SU-DHL-6 (cell line): Measurements from ENCODE around the gene TAS2R38.

Source experiments
- H2AFZ ChIP-seq: fragments of 200-600 bp; sonication (generic); 2 replicates; pipeline ENCODE4 v1.6.1; 2014; ENCODE audit warnings: low read depth, mild to moderate bottlenecking, moderate library complexity, mixed read lengths, antibody characterized with exemption, low read length; ENCODE audit not compliant: severe bottlenecking
- H3F3A ChIP-seq: fragments of 200-600 bp; shearing (Covaris generic); 2 replicates; pipeline ENCODE4 v1.6.0; 2016; ENCODE audit warnings: antibody characterized with exemption, mild to moderate bottlenecking; ENCODE audit not compliant: insufficient read depth
- H3K27ac ChIP-seq: fragments of 200-600 bp; sonication (generic); 2 replicates; pipeline ENCODE4 v1.5.1; 2016; ENCODE audit warnings: low read depth, mild to moderate bottlenecking, low read length, moderate library complexity, mixed read lengths
- H3K27me3 ChIP-seq: fragments of 200-600 bp; sonication (generic), shearing (Covaris generic); 2 replicates; pipeline ENCODE4 v1.6.0; 2014; ENCODE audit warnings: mild to moderate bottlenecking, low read length
- H3K36me3 ChIP-seq: fragments of 200-600 bp; sonication (generic); 2 replicates; pipeline ENCODE4 v1.6.1; 2014; ENCODE audit warnings: mild to moderate bottlenecking, low read length, mixed read lengths
- H3K4me2 ChIP-seq: fragments of 300-600, 200-600 bp; shearing (Covaris generic), sonication (generic); 2 replicates; pipeline ENCODE4 v1.6.0; 2014; ENCODE audit warnings: low read length, low read depth, mild to moderate bottlenecking; ENCODE audit not compliant: poor library complexity, severe bottlenecking
- H3K4me3 ChIP-seq: fragments of 200-600 bp; sonication (generic); 2 replicates; pipeline ENCODE4 v1.5.1; 2014; ENCODE audit warnings: antibody characterized with exemption, low read length, mild to moderate bottlenecking, mixed read lengths; ENCODE audit not compliant: insufficient read depth, poor library complexity, severe bottlenecking
- H3K79me2 ChIP-seq: fragments of 200-600 bp; sonication (generic); 2 replicates; pipeline ENCODE4 v1.6.1; 2014; ENCODE audit warnings: mild to moderate bottlenecking, low read length, moderate library complexity; ENCODE audit not compliant: insufficient read depth
- H3K9ac ChIP-seq: fragments of 200-600 bp; sonication (generic); 2 replicates; pipeline ENCODE4 v1.7.0; 2014; ENCODE audit warnings: mild to moderate bottlenecking, low read length
- H3K9me2 ChIP-seq: fragments of 200-600 bp; sonication (generic); replicated peaks from 2 replicates; pipeline ENCODE4 v1.6.1; 2014; ENCODE audit warnings: low read length; ENCODE audit not compliant: insufficient read depth
- H3K9me3 ChIP-seq: fragments of 200-600 bp; sonication (generic); 2 replicates; pipeline ENCODE4 v1.6.1; 2014; ENCODE audit warnings: low read length, mixed read lengths; ENCODE audit not compliant: insufficient read depth
- H4K20me1 ChIP-seq: fragments of 200-600 bp; sonication (generic); 2 replicates; pipeline ENCODE4 v1.6.1; 2014; ENCODE audit warnings: low read depth, mild to moderate bottlenecking, antibody characterized with exemption, low read length, moderate library complexity, mixed read lengths
- CTCF ChIP-seq: fragments of 200-600 bp; sonication (generic); IDR thresholded peaks from one replicate; pipeline ENCODE4 v1.5.1; 2017; ENCODE audit warnings: antibody characterized with exemption, mild to moderate bottlenecking, low read length, moderate library complexity; ENCODE audit not compliant: insufficient read depth, poor library complexity, severe bottlenecking
- EZH2phosphoT487 ChIP-seq: fragments of 200-600 bp; sonication (generic), shearing (Covaris generic); conservative IDR thresholded peaks from 2 replicates; pipeline ENCODE4 v1.6.1; 2018; ENCODE audit warnings: mild to moderate bottlenecking, antibody characterized with exemption, low read length, moderate library complexity, mixed read lengths

The TAS2R38 gene

DNA sequence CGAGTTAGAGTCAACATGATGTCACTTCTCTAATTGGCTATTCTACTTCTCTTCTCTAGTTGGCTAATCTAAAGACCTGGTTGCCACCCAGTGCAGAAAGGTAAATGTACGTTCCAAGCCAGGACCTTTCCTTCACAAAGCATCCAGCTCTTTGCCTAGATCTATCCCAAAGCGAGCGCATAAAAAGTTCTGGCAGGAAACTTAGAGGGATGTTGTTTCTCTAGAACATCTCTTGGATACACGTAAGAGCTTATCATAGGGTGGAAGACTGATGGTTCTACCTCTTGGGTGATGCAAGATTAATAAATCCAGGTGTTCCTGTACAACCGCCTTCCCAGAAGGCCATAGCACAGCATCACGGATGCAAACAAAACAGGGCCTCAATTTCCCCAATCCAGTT lies at the start of gene TAS2R38:
TAS2R38 (minus strand) TSS at position 101 of the 400 bp plus-strand sequence; CDS start at position 17, 84 bp downstream.
- TF ChIP-seq EZH2phosphoT487 (no peak), CTCF (no peak)
- no peak within 1 kb of the TSS for H3K9ac ChIP-seq
- H3K4me2 ChIP-seq, result no peak within 1 kb of the TSS
- H3K9me3 ChIP-seq, result no peaks in the 10 kb centered on the region
- H2AFZ ChIP-seq, result no peak within 1 kb of the TSS
- H3K27ac ChIP-seq, result no peak within 1 kb of the TSS
- no peaks in the 10 kb centered on the region for H3K27me3 ChIP-seq
- H3F3A ChIP-seq, result no peaks in the 10 kb centered on the region
- H3K79me2 ChIP-seq, result no peaks in the 10 kb centered on the region
- H3K36me3 ChIP-seq, result no peaks in the 10 kb centered on the region
- no peak within 1 kb of the TSS for H3K4me3 ChIP-seq
- no peaks in the 10 kb centered on the region for H4K20me1 ChIP-seq
- no peaks in the 10 kb centered on the region for H3K9me2 ChIP-seq

GRCh38 chr7:142018154-142018553 lies 44.6 kb upstream of the TAS2R38 start:
- H3K36me3 ChIP-seq, result no peaks in the 10 kb centered on the region
- H3K9ac ChIP-seq, result no peak overlapping the region
- no peak overlapping the region for H3K4me3 ChIP-seq
- H2AFZ ChIP-seq, result no peak overlapping the region
- no peaks in the 10 kb centered on the region for H3K27me3 ChIP-seq
- H3K4me2 ChIP-seq, result no peak overlapping the region
- no peaks in the 10 kb centered on the region for H3K9me3 ChIP-seq
- H4K20me1 ChIP-seq, result no peaks in the 10 kb centered on the region
- H3K27ac ChIP-seq, result no peak overlapping the region
- no peaks in the 10 kb centered on the region for H3F3A ChIP-seq
- no peaks in the 10 kb centered on the region for H3K9me2 ChIP-seq
- no peaks in the 10 kb centered on the region for H3K79me2 ChIP-seq
- TF ChIP-seq CTCF (no peak), EZH2phosphoT487 (no peak)

- Histone ChIP-seq H2AFZ (no peak overlapping the region), H3K27me3 (no peaks in the 10 kb centered on the region), H3K36me3 (no peaks in the 10 kb centered on the region), H3K79me2 (no peaks in the 10 kb centered on the region), H3K9me2 (no peaks in the 10 kb centered on the region), H3K27ac (no peak overlapping the region), H3K4me2 (no peak overlapping the region), H3F3A (no peaks in the 10 kb centered on the region), H3K9me3 (no peaks in the 10 kb centered on the region), H3K9ac (no peak overlapping the region), H3K4me3 (no peak overlapping the region), H4K20me1 (no peaks in the 10 kb centered on the region)
- TF ChIP-seq CTCF, result no peak
- no peak for TF ChIP-seq EZH2phosphoT487
These were observed 43.9 kb upstream of the TAS2R38 start for GRCh38 chr7:142017451-142017850.
